HG03135 (cell line): ENCODE results near the gene CDH23.

Experiments
- ATAC-seq: cut with Tn5 transposase; IDR thresholded peaks from one replicate; pipeline ENCODE4 v1.9.1; 2021; ENCODE audit warnings: mild to moderate bottlenecking, moderate library complexity; ENCODE audit not compliant: unreplicated experiment

The CDH23 gene

GRCh38 chr10:71462062-71462935, 65.6 kb downstream of the CDH23 start:
- ATAC-seq: no peak

- no peak for ATAC-seq
Observed at GRCh38 chr10:71463111-71463510, 66.4 kb downstream of the CDH23 start.

- ATAC-seq: no peak
Observed at GRCh38 chr10:71465551-71466252, 69.0 kb downstream of the CDH23 start.

GRCh38 chr10:71466330-71466729, 69.6 kb downstream of the CDH23 start:
- no peak for ATAC-seq

GRCh38 chr10:71467161-71467560, 70.4 kb downstream of the CDH23 start:
- no peak for ATAC-seq

GRCh38 chr10:71467569-71468362, 71.0 kb downstream of the CDH23 start:
- no peak for ATAC-seq

- no peak for ATAC-seq
Observed at GRCh38 chr10:71468363-71469094, 71.8 kb downstream of the CDH23 start.

- no peak for ATAC-seq
Observed at GRCh38 chr10:71471006-71471405, 74.3 kb downstream of the CDH23 start.

- no peak for ATAC-seq
Observed at GRCh38 chr10:71471957-71472365, 75.2 kb downstream of the CDH23 start.

- ATAC-seq: no peak
Observed at GRCh38 chr10:71472466-71472865, 75.7 kb downstream of the CDH23 start.

- no peak for ATAC-seq
Observed at GRCh38 chr10:71472912-71473311, 76.2 kb downstream of the CDH23 start.

GRCh38 chr10:71473671-71474599, 77.2 kb downstream of the CDH23 start:
- ATAC-seq: no peak

- no peak for ATAC-seq
Observed at GRCh38 chr10:71474702-71475242, 78.1 kb downstream of the CDH23 start.

- ATAC-seq: no peak
Observed at GRCh38 chr10:71475243-71475871, 78.6 kb downstream of the CDH23 start.

- ATAC-seq: no peak
Observed at GRCh38 chr10:71476228-71477011, 79.7 kb downstream of the CDH23 start.

- ATAC-seq: no peak
Observed at GRCh38 chr10:71478173-71478572, 81.5 kb downstream of the CDH23 start.

GRCh38 chr10:71478813-71479365, 82.2 kb downstream of the CDH23 start:
- ATAC-seq: no peak

GRCh38 chr10:71479831-71480230, 83.1 kb downstream of the CDH23 start:
- ATAC-seq: no peak
